GM18498 (cell line): ENCODE measurements around the gene H2BW2.
"Not testable (repeated sequence)": the region's sequence is repeated elsewhere in the genome, so short reads cannot be mapped to it uniquely, and the experiment has no call there.

ENCODE experiments used
- ATAC-seq: cut with Tn5 transposase; IDR thresholded peaks from one replicate; pipeline ENCODE4 v1.9.1; 2021; ENCODE audit warnings: mild to moderate bottlenecking, moderate library complexity; ENCODE audit not compliant: unreplicated experiment

The H2BW2 gene

DNA sequence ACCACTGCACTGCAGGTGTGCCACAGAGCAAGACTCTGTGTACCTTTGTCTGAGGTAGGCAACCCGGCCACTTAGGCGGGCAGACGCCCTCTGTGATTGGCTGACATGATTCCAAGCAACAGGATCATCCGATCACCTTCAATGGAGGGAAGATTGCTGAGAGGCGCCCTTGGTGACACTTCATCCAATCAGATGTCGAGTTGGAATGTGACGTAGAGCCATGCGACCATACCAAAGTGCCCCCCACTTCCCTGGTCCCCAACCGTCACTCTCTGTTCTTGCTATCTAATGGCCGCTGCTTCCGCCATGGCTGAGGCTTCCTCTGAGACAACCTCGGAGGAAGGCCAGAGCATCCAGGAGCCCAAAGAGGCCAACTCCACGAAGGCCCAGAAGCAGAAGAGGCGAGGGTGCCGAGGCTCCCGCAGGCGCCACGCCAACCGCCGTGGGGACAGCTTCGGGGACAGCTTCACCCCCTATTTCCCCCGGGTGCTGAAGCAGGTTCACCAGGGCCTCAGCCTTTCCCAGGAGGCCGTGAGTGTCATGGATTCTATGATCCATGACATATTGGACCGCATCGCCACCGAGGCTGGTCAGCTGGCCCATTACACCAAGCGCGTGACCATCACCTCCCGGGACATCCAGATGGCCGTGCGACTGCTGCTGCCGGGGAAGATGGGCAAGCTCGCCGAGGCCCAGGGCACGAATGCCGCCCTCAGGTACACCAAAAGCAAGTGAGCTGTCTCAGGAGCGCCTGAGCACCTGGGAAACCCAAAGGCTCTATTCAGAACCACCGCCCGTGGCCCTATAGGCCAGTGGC, at the start of gene H2BW2:
Gene H2BW2, plus strand, starts transcription at position 268 of the 817 bp plus-strand sequence. Its CDS starts 39 bp downstream, at position 307.
- no peak for ATAC-seq

DNA sequence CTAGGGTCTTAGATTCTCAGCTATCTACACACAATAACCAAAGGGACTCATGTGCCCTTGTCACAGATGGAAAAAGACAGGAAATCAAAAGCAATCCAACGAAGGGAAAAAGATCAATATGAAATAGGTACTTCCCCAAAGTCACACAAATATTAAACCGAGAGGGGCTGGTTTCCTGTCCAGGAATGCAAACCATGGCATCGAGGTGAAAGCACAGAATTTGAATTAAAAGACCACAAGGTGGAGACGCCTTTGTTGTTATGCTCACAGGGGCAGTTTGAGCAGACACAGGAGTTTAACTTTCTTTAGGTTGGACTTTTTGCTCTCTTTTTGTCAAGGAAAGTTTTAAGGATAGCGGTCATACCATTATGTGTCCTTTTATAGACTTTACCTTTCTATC, 40.5 kb upstream of the H2BW2 start:
- ATAC-seq, result peak; percentile 82

DNA sequence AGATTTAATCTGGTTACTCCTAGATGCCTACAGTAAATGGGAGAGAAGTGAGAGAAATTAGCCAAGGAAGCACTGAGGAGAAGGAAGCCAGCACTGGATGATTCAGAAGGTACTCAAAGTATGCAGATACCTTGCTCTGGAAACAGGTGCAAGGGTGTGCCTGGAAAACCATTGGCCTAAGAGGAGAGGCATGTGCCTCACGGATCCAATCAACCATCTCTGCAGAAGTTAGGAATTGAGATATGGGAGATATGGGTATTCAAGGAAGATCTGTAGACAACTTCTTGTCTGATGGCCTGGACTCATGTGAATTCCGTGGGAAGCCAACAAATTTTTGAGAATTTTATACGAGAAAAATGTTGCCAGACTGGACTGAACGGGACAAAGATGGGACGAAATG, 30.9 kb upstream of the H2BW2 start:
- ATAC-seq, result no peak

DNA sequence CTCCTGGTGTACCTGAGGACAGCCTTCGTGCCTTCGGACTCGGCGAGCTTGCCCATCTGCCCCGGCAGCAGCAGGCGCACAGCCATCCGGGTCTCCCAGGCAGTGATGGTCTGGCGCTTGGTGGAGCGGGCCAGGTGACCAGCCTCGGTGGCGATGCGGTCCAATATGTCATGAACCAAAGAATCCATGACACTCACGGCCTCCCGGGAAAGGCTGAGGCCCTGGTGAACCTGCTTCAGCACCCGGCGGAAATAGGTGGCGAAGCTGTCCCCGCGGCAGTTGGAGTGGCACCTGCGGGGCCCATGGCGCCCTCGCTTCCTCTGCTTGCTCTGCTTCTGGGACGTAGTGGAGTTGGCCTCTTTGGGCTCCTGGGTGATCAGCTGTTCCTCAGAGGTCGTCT, 26.6 kb upstream of the H2BW2 start:
- ATAC-seq, result no peak

GRCh38 chrX:104013606-104014005, 26.1 kb upstream of the H2BW2 start, which contains the start of gene H2BW1:
H2BW1 (minus strand) TSS chrX:104013708; CDS start chrX:104013576, 132 bp downstream.
- ATAC-seq, result no peak

GRCh38 chrX:104015576-104015975, 24.2 kb upstream of the H2BW2 start:
- ATAC-seq, result not testable (repeated sequence)

GRCh38 chrX:104018126-104018525, 21.6 kb upstream of the H2BW2 start:
- no peak for ATAC-seq

- no peak for ATAC-seq
These were observed 1.2 kb downstream of the H2BW2 start for GRCh38 chrX:104041003-104041402.

GRCh38 chrX:104045642-104046041, 5.9 kb downstream of the H2BW2 start:
- ATAC-seq, result no peak

DNA sequence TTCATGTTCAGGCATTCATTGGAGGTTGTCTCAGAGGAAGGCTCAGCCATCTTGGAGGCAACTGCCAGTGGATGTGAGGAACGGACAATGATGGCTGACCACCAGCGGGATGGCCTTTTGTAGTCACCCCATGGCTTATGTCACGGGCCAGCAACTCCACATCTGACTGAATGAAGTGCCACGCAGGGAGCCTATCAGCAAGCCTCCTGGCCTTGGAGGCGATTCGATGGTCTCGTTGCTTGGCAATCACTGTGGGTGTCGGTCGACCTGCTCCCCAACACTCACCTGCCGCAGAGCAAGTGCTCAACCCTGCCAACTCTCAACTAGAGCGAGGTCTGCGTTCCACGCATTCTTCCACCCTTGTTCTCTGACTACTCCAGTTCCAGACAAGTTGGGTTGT, 7.4 kb downstream of the H2BW2 start:
- no peak for ATAC-seq

DNA sequence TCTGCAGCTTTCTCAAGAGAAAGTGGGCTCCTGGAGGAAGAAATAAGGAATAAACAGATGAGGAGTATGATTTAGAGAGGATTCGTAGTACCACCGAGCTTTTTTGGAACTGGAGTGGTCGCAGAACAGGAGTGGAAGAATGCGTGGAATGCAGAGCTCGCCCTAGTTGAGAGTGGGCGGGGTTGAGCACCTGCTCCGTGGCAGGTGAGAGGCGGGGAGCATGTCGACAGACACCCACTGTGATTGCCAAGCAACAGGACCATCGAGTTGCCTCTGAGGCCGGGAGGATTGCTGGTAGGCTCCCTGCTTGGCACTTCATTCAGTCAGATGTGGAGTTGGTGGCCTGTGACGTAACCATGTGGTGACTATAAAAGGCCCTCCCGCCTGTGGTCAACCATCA, 15.2 kb downstream of the H2BW2 start:
- not testable (repeated sequence) for ATAC-seq

DNA sequence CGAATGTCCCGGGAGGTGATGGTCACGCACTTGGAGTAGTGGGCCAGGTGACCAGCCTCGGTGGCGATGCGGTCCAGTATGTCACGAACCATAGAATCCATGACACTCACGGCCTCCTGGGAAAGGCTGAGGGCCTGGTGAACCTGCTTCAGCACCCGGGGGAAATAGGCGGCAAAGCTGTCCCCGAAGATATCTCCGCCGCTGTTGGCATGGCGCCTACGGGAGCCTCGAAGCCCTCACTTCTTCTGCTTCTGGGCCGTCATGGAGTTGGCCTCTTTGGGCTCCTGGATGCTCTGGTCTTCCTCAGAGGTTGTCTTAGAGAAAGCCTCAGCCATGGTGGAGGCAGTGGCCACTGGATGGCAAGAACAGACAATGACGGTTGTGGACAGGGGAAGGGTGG, 22.9 kb downstream of the H2BW2 start:
- ATAC-seq, result not testable (repeated sequence)

DNA sequence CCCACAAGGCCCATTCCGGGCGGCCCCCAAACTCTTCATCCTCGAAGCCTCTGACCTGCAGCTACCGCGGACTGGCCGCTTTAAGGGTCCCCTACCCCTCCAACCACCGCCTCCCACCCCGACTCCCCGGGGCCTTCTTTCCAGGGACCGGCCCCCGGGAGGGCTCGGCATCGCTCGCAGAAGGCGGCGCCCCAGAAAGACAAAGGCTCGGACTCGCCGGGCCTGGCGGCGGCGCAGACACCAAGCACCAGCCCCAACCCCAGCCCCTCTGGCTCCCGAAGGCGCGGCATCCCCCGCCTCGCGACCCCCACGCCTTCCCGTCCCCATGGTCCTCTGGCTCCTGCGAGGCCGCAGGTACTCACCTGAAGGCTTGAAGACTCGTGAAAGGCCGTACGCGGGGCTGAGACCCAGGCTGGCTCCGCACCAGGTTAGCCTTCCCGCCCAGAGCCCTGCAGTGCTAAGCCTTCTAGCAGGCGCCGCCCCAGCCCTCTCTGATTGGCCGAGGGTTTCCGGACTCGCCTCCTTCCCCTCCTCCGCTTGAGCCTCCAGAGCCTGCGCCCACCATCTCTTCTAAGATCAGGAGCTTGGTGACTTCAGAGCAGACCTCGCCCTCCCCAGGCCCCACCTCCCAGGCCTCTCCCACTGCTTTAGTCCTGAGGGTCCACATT, 36.2 kb downstream of the H2BW2 start, which contains the start of gene TMSB15C:
Gene TMSB15C, minus strand, starts transcription at position 459 of the 668 bp plus-strand sequence.
- ATAC-seq, result peak; percentile 100

DNA sequence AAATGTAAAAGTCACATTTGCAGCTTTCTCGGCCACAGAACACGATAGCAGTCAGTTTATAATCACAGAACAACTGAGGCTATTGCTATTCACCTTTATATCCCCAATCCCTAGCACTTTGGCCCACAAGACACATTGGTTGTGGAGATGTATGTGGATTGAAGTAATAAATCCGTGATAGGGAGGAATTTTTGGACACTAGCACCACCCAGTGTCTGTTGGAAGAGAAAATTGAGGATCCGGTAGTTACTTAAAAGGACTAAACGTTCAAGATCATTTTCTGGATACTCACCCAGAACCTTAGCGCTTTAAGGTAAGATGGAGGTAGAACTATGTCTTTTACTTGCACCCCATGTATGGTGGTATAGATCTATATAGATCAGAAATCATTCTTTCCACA, 38.1 kb downstream of the H2BW2 start:
- not testable (repeated sequence) for ATAC-seq

DNA sequence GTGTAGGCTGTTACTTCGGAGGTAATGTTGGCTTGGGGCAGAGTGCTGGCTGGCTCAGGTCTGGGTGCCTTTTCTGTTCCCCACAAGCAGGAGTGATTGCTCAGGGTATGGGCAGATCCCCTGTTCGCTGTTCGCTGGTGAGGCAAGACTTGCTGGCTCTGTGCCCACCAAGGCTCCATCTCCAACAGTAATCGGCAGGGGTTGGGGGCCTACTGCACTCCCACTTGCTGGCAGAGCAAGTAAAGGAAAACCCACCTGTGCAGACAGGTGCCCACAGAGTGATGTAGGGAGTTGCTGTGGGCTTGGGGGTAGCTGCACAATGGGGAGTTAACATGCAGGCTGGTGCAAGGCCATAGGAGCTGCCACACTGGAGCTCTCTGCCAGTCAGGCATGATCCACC, 44.3 kb downstream of the H2BW2 start:
- no peak for ATAC-seq

DNA sequence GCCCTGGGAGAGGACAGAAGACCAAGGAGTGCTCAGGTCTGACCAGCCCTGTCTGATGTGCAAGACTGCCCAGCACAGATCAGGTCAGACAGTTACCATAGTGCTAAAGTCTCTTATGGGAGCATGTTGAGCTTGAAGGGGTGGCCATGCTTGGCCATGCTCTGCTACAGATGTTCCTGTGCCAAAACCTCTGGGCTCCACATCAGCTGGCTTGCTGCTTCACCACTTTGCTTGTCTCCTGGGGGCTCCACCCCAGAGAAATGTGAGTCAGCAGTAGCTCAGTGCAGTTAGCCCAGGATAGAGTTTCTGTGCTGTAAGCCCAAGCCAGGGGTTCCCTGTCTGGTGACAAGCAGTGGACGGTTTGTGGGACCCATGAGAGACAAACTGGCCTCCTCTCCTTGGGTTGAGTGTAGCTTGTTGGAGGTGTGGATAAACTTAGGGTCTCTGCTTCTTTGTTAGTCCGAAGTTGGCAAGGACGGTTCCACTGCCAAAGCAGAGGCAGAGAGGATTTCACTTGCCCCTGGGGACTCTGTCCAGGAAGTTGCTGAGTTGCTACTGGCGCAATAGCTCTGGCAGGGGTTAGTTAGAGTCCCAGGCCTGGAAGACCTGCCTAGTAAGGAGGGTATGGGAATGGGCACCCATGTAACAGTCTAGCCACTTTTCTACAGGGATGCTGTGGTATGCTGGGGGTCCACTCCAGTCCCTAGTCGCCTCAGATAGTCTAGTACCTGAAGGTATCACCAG, 45.0 kb downstream of the H2BW2 start:
- no peak for ATAC-seq

GRCh38 chrX:104085477-104085876, 45.7 kb downstream of the H2BW2 start:
- ATAC-seq, result no peak

DNA sequence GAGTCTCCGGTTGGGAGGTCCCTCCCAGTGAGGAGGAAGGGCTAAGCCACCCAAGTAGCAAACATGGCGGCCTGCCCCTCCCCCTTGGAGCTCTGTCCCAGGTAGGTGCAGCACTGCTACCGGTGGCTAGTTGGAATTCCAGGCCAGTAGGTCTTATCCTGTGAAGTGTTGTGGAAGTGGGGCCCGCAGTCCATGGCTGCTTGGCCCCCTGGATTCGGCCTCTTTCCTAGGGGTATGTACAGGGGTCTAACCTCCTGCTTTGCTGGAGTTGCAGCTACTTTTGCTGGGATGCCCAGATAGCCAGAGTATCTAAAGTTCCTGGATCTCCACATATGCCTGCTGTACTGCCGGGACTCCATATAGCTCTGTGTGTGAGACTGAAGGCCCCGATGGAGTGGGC, 46.2 kb downstream of the H2BW2 start:
- ATAC-seq, result no peak
